ENCODE measurements around the gene PET100.

PET100 gene

GRCh38 chr19:7632340-7633203 is 3.0 kb downstream of the PET100 start:
- Histone ChIP-seq H3K9ac (no peak overlapping the region), H3K4me3 (no peak overlapping the region), H3K36me3 (peaks cover 22% of the 10 kb centered on the region), H4K20me1 (peaks cover 15% of the 10 kb centered on the region), H3K4me2 (no peak overlapping the region), H3K4me1 (peaks cover 63% of the 10 kb centered on the region), H3K27ac (no peak overlapping the region), H3K27me3 (no peaks in the 10 kb centered on the region), H3K9me3 (no peaks in the 10 kb centered on the region)
- TF ChIP-seq Cebpa-rat (IDR thresholded peaks at IDR 0.05) = no peak

GRCh38 chr19:7633698-7634097 is 4.1 kb downstream of the PET100 start, which contains the start of gene PCP2:
PCP2 (minus strand) TSS chr19:7633719; CDS start chr19:7633457, 262 bp downstream.
- no peaks in the 10 kb centered on the region for H3K27me3 ChIP-seq
- H3K4me3 ChIP-seq = no peak within 1 kb of the TSS
- H3K36me3 ChIP-seq = peaks cover 17% of the 10 kb centered on the region
- peaks cover 63% of the 10 kb centered on the region for H3K4me1 ChIP-seq
- H4K20me1 ChIP-seq = peaks cover 4% of the 10 kb centered on the region
- no peak within 1 kb of the TSS for H3K9ac ChIP-seq
- no peak within 1 kb of the TSS for H3K27ac ChIP-seq
- peak within 1 kb of the TSS; percentile 97 for H3K4me2 ChIP-seq
- no peak for TF ChIP-seq Cebpa-rat (IDR thresholded peaks at IDR 0.05)
- H3K9me3 ChIP-seq = no peaks in the 10 kb centered on the region

GRCh38 chr19:7635670-7636069 is 6.1 kb downstream of the PET100 start:
- Histone ChIP-seq H3K4me3 (no peak overlapping the region), H4K20me1 (peaks cover 15% of the 10 kb centered on the region; the same call in 1 of the 2 replicates), H3K9me3 (no peaks in the 10 kb centered on the region), H3K27ac (no peak overlapping the region), H3K9ac (peak overlapping the region; percentile 5; the same call in 1 of the 2 replicates), H3K36me3 (peaks cover 32% of the 10 kb centered on the region), H3K4me2 (peak overlapping the region; percentile 97), H3K27me3 (no peaks in the 10 kb centered on the region), H3K4me1 (peaks cover 57% of the 10 kb centered on the region)
- TF ChIP-seq Cebpa-rat (IDR thresholded peaks at IDR 0.05) = no peak

- H3K4me2 ChIP-seq = peak overlapping the region; percentile 97
- peaks cover 39% of the 10 kb centered on the region for H3K36me3 ChIP-seq
- H4K20me1 ChIP-seq = peaks cover 15% of the 10 kb centered on the region; the same call in 1 of the 2 replicates
- no peak for TF ChIP-seq Cebpa-rat (IDR thresholded peaks at IDR 0.05)
- H3K4me3 ChIP-seq = peak overlapping the region; percentile 80
- no peaks in the 10 kb centered on the region for H3K27me3 ChIP-seq
- H3K9ac ChIP-seq = peak overlapping the region; percentile 89; the same call in 1 of the 2 replicates
- peaks cover 53% of the 10 kb centered on the region for H3K4me1 ChIP-seq
- H3K27ac ChIP-seq = peak overlapping the region; percentile 83
- no peaks in the 10 kb centered on the region for H3K9me3 ChIP-seq
These were observed 6.7 kb downstream of the PET100 start for GRCh38 chr19:7636317-7636690.

GRCh38 chr19:7636691-7637373 is 7.2 kb downstream of the PET100 start, which contains the start of gene STXBP2:
STXBP2 (plus strand) TSS chr19:7637110; CDS start chr19:7637150, 40 bp downstream.
- Histone ChIP-seq H4K20me1 (peaks cover 15% of the 10 kb centered on the region; the same call in 1 of the 2 replicates), H3K9ac (peak within 1 kb of the TSS; percentile 89), H3K27me3 (no peaks in the 10 kb centered on the region), H3K27ac (peak within 1 kb of the TSS; percentile 83), H3K36me3 (peaks cover 37% of the 10 kb centered on the region), H3K4me2 (peak within 1 kb of the TSS; percentile 97), H3K4me3 (peak within 1 kb of the TSS; percentile 80), H3K9me3 (no peaks in the 10 kb centered on the region), H3K4me1 (peaks cover 53% of the 10 kb centered on the region)
- TF ChIP-seq Cebpa-rat (IDR thresholded peaks at IDR 0.05) = no peak

GRCh38 chr19:7637374-7638256 is 8.0 kb downstream of the PET100 start:
- Histone ChIP-seq H3K27me3 (no peaks in the 10 kb centered on the region), H3K4me2 (peak overlapping the region; percentile 97), H3K36me3 (peaks cover 37% of the 10 kb centered on the region), H3K4me3 (peak overlapping the region; percentile 80), H3K9ac (peak overlapping the region; percentile 89), H3K4me1 (peaks cover 53% of the 10 kb centered on the region), H3K27ac (peak overlapping the region; percentile 83), H3K9me3 (no peaks in the 10 kb centered on the region), H4K20me1 (peaks cover 15% of the 10 kb centered on the region; the same call in 1 of the 2 replicates)
- TF ChIP-seq Cebpa-rat (IDR thresholded peaks at IDR 0.05) = no peak

GRCh38 chr19:7638802-7639465 is 9.3 kb downstream of the PET100 start:
- H3K27ac ChIP-seq = no peak overlapping the region
- no peaks in the 10 kb centered on the region for H3K9me3 ChIP-seq
- peaks cover 37% of the 10 kb centered on the region; the same call in 1 of the 2 replicates for H3K36me3 ChIP-seq
- no peak overlapping the region for H3K9ac ChIP-seq
- H3K4me3 ChIP-seq = no peak overlapping the region
- no peaks in the 10 kb centered on the region for H3K27me3 ChIP-seq
- peaks cover 15% of the 10 kb centered on the region; the same call in 1 of the 2 replicates for H4K20me1 ChIP-seq
- TF ChIP-seq Cebpa-rat (IDR thresholded peaks at IDR 0.05) = no peak
- peaks cover 44% of the 10 kb centered on the region for H3K4me1 ChIP-seq
- H3K4me2 ChIP-seq = no peak overlapping the region

- Histone ChIP-seq H3K4me3 (no peak overlapping the region), H4K20me1 (peaks cover 15% of the 10 kb centered on the region; the same call in 1 of the 2 replicates), H3K9ac (no peak overlapping the region), H3K9me3 (no peaks in the 10 kb centered on the region), H3K27me3 (no peaks in the 10 kb centered on the region), H3K36me3 (peaks cover 47% of the 10 kb centered on the region), H3K4me1 (peaks cover 34% of the 10 kb centered on the region), H3K27ac (no peak overlapping the region), H3K4me2 (no peak overlapping the region)
- TF ChIP-seq Cebpa-rat (IDR thresholded peaks at IDR 0.05) = no peak
These were observed 10.3 kb downstream of the PET100 start for GRCh38 chr19:7639863-7640348.
